Activated CD4-positive, alpha-beta memory T cell treated with anti-CD3 and anti-CD28 coated beads for 36 hours (primary cell): ENCODE measurements around the gene CBL. TPM values are rescaled to one million over a fixed set of nuclear protein-coding genes. Genes with fewer than 3 reads are reported as not detected.
"Not testable (repeated sequence)": the region's sequence is repeated elsewhere in the genome, so short reads cannot be mapped to it uniquely, and the experiment has no call there.

Experiments
- CTCF ChIA-PET: fragments of 350-600 bp; sonication (Branson Sonifier 250); formaldehyde crosslinking; loops from one replicate; lab custom pipeline; 2021; ENCODE audit warnings: antibody characterized with exemption, inconsistent platforms; lab: Charles Lee
- POLR2A ChIA-PET: fragments of 350-600 bp; sonication (Branson Sonifier 250); formaldehyde crosslinking; loops from one replicate; lab custom pipeline; 2021; ENCODE audit warnings: antibody characterized with exemption; lab: Charles Lee
- DNase-seq: peaks from one replicate; pipeline ENCODE4 v3.0.0-alpha.2; 2020
- H3K27ac Mint-ChIP-seq: one replicate; pipeline ENCODE4 v1.8.0; 2021; ENCODE audit warnings: mixed read lengths
- H3K27me3 Mint-ChIP-seq: one replicate; pipeline ENCODE4 v1.8.0; 2021; ENCODE audit warnings: mixed read lengths
- H3K36me3 Mint-ChIP-seq: one replicate; pipeline ENCODE4 v1.8.0; 2021; ENCODE audit warnings: mixed read lengths
- H3K4me1 Mint-ChIP-seq: one replicate; pipeline ENCODE4 v1.8.0; 2021; ENCODE audit warnings: low read depth, mixed read lengths
- H3K4me3 Mint-ChIP-seq: one replicate; pipeline ENCODE4 v1.8.0; 2021; ENCODE audit warnings: mild to moderate bottlenecking, mixed read lengths
- H3K9me3 Mint-ChIP-seq: one replicate; pipeline ENCODE4 v1.8.0; 2021; ENCODE audit warnings: mixed read lengths
- intact Hi-C: fragments of 100-400 bp; cut with micrococcal nuclease; formaldehyde crosslinking; loops from one replicate; pipeline ENCODE4 v1.15.1; 2023
- total RNA-seq, 2 experiments: library from RNA; stranded (reverse); gene quantifications; one replicate each; pipeline ENCODE4 v1.2.3, GENCODE V29; 2021

The CBL gene
- total RNA-seq, 2 experiments from 2014 or later = 30.8 to 31.2 TPM

DNA sequence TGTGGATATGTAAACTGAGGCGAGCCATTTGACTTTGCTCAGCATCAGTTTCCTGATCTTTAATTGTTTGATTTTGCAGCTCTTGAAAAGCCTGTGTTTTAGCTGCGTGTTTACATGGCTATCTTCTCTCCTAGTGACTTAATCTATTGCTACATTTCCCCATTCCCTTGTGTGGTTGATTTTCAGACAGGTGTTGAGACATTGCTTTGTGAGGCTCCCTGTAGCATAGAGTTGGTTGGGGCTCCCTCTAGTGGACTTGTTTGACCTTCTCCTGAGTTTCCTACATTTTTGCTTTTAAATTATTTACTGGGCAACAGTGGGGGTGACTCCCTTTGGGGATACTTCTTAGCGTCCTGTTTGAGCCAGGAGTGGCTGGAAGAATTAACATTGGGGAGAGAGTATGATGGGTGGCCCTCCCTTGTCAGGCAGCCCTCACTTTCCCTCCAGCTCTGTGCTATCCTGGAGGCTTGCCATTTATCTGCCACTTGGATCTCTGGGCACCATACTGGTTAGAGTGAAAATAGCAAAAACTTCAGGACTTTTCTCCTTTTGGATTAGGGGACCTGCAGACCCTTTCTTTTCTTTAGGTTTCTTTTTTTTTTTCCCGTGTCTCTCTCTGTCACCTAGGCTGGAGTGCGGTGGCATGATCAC, 9.2 kb upstream of the CBL start:
- no peaks in the 10 kb centered on the region for H3K36me3 Mint-ChIP-seq
- intact Hi-C loops = loop anchor here (1.0 to 2.0 kb wide), 5 partner anchors 28 to 140 kb away; partner anchors contain the start of gene HYOU1
- ChIA-PET CTCF (interaction anchor here (0.6 to 3.0 kb wide), 33 partner anchors 9 to 141 kb away, joined by 3 to 37 read pairs (median 5); partner anchors contain the start of genes C2CD2L, CBL, DPAGT1 and HINFP), POLR2A (no interaction called here)
- no peaks in the 10 kb centered on the region for H3K27me3 Mint-ChIP-seq
- H3K27ac Mint-ChIP-seq = no peak overlapping the region
- peak; percentile 72 for DNase-seq
- no peaks in the 10 kb centered on the region for H3K9me3 Mint-ChIP-seq
- H3K4me1 Mint-ChIP-seq = peaks cover 3% of the 10 kb centered on the region
- H3K4me3 Mint-ChIP-seq = no peak overlapping the region

- Mint-ChIP-seq H3K4me3 (no peak overlapping the region), H3K27me3 (no peaks in the 10 kb centered on the region), H3K27ac (no peak overlapping the region), H3K36me3 (no peaks in the 10 kb centered on the region), H3K4me1 (peaks cover 3% of the 10 kb centered on the region), H3K9me3 (no peaks in the 10 kb centered on the region)
- intact Hi-C loops = no loop called here
- ChIA-PET CTCF (no interaction called here), POLR2A (no interaction called here)
- no peak for DNase-seq
Observed at GRCh38 chr11:119198925-119199324, 7.2 kb upstream of the CBL start.

DNA sequence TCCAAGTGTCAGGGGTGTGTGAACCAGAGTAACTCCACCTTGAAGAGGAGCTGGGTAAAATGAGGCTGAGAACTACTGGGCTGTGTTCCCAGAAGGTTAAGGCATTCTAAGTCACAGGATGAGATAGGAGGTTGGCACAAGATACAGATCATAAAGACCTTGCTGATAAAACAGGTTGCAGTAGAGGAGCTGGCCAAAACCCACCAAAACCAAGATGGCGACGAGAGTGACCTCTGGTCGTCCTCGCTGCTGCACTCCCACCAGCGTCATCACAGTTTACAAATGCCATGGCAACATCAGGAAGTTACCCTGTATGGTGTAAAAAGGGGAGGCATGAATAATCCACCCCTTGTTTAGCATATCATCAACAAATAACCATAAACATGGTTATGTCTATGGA, 4.9 kb upstream of the CBL start:
- H3K4me3 Mint-ChIP-seq, intact Hi-C loops, H3K9me3 Mint-ChIP-seq, H3K27me3 Mint-ChIP-seq, H3K27ac Mint-ChIP-seq, DNase-seq, H3K36me3 Mint-ChIP-seq, POLR2A ChIA-PET: not testable (repeated sequence)
- peaks cover 11% of the 10 kb centered on the region for H3K4me1 Mint-ChIP-seq
- CTCF ChIA-PET = interaction anchor here (1.6 kb wide), 1 partner anchor 122 kb away, joined by 4 read pairs; no protein-coding TSS in a partner anchor

GRCh38 chr11:119202554-119202953, 3.6 kb upstream of the CBL start:
- DNase-seq = no peak
- peaks cover 2% of the 10 kb centered on the region for H3K36me3 Mint-ChIP-seq
- intact Hi-C loops = no loop called here
- H3K4me1 Mint-ChIP-seq = peaks cover 8% of the 10 kb centered on the region
- no peaks in the 10 kb centered on the region for H3K9me3 Mint-ChIP-seq
- no peak overlapping the region for H3K27ac Mint-ChIP-seq
- ChIA-PET CTCF (interaction anchor here (1.2 kb wide), 1 partner anchor 12 kb away, joined by 3 read pairs; no protein-coding TSS in a partner anchor), POLR2A (no interaction called here)
- H3K27me3 Mint-ChIP-seq = no peaks in the 10 kb centered on the region
- H3K4me3 Mint-ChIP-seq = no peak overlapping the region

- CTCF ChIA-PET = interaction anchor here (0.7 to 3.5 kb wide), 6 partner anchors 24 to 119 kb away, joined by 3 to 26 read pairs (median 4); partner anchors contain the start of gene HMBS
- peaks cover 15% of the 10 kb centered on the region for H3K4me1 Mint-ChIP-seq
- H3K36me3 Mint-ChIP-seq = peaks cover 2% of the 10 kb centered on the region
- POLR2A ChIA-PET = no interaction called here
- H3K27me3 Mint-ChIP-seq = no peaks in the 10 kb centered on the region
- intact Hi-C loops = no loop called here
- H3K27ac Mint-ChIP-seq = no peak overlapping the region
- H3K9me3 Mint-ChIP-seq = no peaks in the 10 kb centered on the region
- DNase-seq = no peak
- no peak overlapping the region for H3K4me3 Mint-ChIP-seq
Observed at GRCh38 chr11:119204066-119204465, 2.1 kb upstream of the CBL start.

- no peak overlapping the region for H3K27ac Mint-ChIP-seq
Observed at GRCh38 chr11:119205080-119205479, 1.1 kb upstream of the CBL start.

GRCh38 chr11:119206511-119207414, 624 bp downstream of the CBL start:
- H3K27me3 Mint-ChIP-seq = no peaks in the 10 kb centered on the region
- DNase-seq = peak; percentile 74

More at GRCh38 chr11:119205080-119205479, 1.1 kb upstream of the CBL start:
- Mint-ChIP-seq H3K9me3 (no peaks in the 10 kb centered on the region), H3K27me3 (no peaks in the 10 kb centered on the region), H3K36me3 (peaks cover 2% of the 10 kb centered on the region), H3K4me1 (peaks cover 22% of the 10 kb centered on the region), H3K4me3 (no peak overlapping the region)
- POLR2A ChIA-PET = interaction anchor here (0.8 kb wide), 1 partner anchor 98 kb away, joined by 3 read pairs; the partner anchor contains the start of gene C2CD2L
- no peak for DNase-seq
- CTCF ChIA-PET = interaction anchor here (0.6 to 3.5 kb wide), 28 partner anchors 8 to 176 kb away, joined by 3 to 62 read pairs (median 6); partner anchors contain the start of genes ABCG4, HYOU1, MCAM and USP2
- intact Hi-C loops = loop anchor here (1.0 kb wide), 1 partner anchor 118 kb away; no protein-coding TSS in a partner anchor

GRCh38 chr11:119207415-119207960, 1.3 kb downstream of the CBL start:
- peaks cover 2% of the 10 kb centered on the region for H3K36me3 Mint-ChIP-seq
- peaks cover 25% of the 10 kb centered on the region for H3K4me1 Mint-ChIP-seq
- H3K27ac Mint-ChIP-seq = peak overlapping the region; percentile 85
- POLR2A ChIA-PET = interaction anchor here (1.6 to 1.9 kb wide), 2 partner anchors 19 to 76 kb away, joined by 3 to 6 read pairs; no protein-coding TSS in a partner anchor
- H3K4me3 Mint-ChIP-seq = peak overlapping the region; percentile 91
- intact Hi-C loops = loop anchor here (1.0 to 2.0 kb wide), 3 partner anchors 55 to 99 kb away; no protein-coding TSS in a partner anchor
- no peaks in the 10 kb centered on the region for H3K9me3 Mint-ChIP-seq
- CTCF ChIA-PET = interaction anchor here (0.7 to 3.5 kb wide), 9 partner anchors 8 to 131 kb away, joined by 3 to 62 read pairs (median 7); no protein-coding TSS in a partner anchor
- H3K27me3 Mint-ChIP-seq = no peaks in the 10 kb centered on the region
- no peak for DNase-seq

More at GRCh38 chr11:119206511-119207414, 624 bp downstream of the CBL start:
- H3K36me3 Mint-ChIP-seq = peaks cover 2% of the 10 kb centered on the region
- peak overlapping the region; percentile 91 for H3K4me3 Mint-ChIP-seq
- H3K27ac Mint-ChIP-seq = peak overlapping the region; percentile 85
- ChIA-PET POLR2A (interaction anchor here (0.7 to 1.9 kb wide), 10 partner anchors 11 to 78 kb away, joined by 3 to 6 read pairs (median 4); no protein-coding TSS in a partner anchor), CTCF (interaction anchor here (0.6 to 3.5 kb wide), 39 partner anchors 9 to 175 kb away, joined by 3 to 62 read pairs (median 5); partner anchors contain the start of genes C2CD2L, HYOU1 and MCAM)
- intact Hi-C loops = loop anchor here (1.0 to 2.0 kb wide), 4 partner anchors 12 to 100 kb away; no protein-coding TSS in a partner anchor
- H3K4me1 Mint-ChIP-seq = peaks cover 25% of the 10 kb centered on the region
- H3K9me3 Mint-ChIP-seq = no peaks in the 10 kb centered on the region

DNA sequence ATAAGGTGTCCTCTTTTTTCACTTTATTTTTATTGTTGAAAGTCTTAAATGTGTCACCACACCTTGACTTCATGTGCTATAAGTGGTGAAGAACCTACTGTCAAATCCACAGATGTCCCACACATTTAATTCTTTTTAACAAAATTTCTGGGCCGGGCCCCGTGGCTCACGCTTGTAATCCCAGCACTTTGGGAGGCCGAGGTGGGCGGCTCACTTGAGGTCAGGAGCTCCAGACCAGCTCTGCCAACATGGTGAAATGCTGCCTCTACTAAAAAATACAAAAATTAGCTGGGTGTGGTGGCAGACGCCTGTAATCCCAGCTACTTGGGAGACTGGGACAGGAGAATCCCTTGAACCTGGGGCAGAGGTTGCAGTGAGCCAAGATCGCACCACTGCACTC, 3.0 kb downstream of the CBL start:
- intact Hi-C loops = no loop called here
- no peak overlapping the region for H3K27ac Mint-ChIP-seq
- POLR2A ChIA-PET = interaction anchor here (0.6 kb wide), 1 partner anchor 176 kb away, joined by 3 read pairs; no protein-coding TSS in a partner anchor

DNA sequence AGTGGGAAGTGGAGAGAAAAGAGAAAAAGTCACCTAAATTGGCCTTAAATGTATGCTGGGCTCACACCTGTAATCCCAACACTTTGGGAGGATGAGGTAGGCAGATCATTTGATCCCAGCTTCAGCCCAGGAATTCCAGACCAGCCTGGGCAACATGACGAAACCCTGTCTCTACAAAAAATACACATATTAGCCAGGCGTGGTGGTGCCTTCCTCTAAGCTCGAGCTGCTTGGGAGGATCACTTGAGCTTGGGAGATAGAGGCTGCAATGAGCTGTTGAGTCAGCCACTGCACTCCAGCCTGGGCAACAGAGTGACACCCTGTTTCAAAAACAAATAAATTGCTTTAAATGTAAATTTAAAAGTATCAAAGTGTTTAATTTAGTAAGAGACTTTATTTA, 3.9 kb downstream of the CBL start:
- Mint-ChIP-seq H3K4me3 (no peak overlapping the region), H3K36me3 (peaks cover 2% of the 10 kb centered on the region), H3K27ac (no peak overlapping the region), H3K9me3 (no peaks in the 10 kb centered on the region), H3K27me3 (no peaks in the 10 kb centered on the region), H3K4me1 (peaks cover 34% of the 10 kb centered on the region)
- no peak for DNase-seq
- intact Hi-C loops = no loop called here
- POLR2A ChIA-PET = interaction anchor here (0.6 kb wide), 2 partner anchors 84 to 176 kb away, joined by 3 to 6 read pairs; no protein-coding TSS in a partner anchor
- CTCF ChIA-PET = interaction anchor here (0.6 to 1.5 kb wide), 6 partner anchors 13 to 128 kb away, joined by 3 to 5 read pairs (median 4); no protein-coding TSS in a partner anchor

More for the DNA sequence above, 3.0 kb downstream of the CBL start:
- H3K36me3 Mint-ChIP-seq = peaks cover 2% of the 10 kb centered on the region
- H3K4me3 Mint-ChIP-seq = no peak overlapping the region
- H3K9me3 Mint-ChIP-seq = no peaks in the 10 kb centered on the region
- H3K27me3 Mint-ChIP-seq = no peaks in the 10 kb centered on the region
- H3K4me1 Mint-ChIP-seq = peaks cover 31% of the 10 kb centered on the region
- CTCF ChIA-PET = interaction anchor here (0.6 to 1.5 kb wide), 5 partner anchors 12 to 99 kb away, joined by 3 to 4 read pairs (median 3); no protein-coding TSS in a partner anchor
- DNase-seq = no peak
